CD8-positive, alpha-beta memory T cell (primary cell): ENCODE results near the gene GABARAPL1. TPM values are rescaled to one million over a fixed set of nuclear protein-coding genes. Genes with fewer than 3 reads are reported as not detected.

Experiments used
- CTCF ChIA-PET: fragments of 350-600 bp; sonication (Branson Sonifier 250); formaldehyde crosslinking; loops from one replicate; lab custom pipeline; 2021; ENCODE audit warnings: antibody characterized with exemption; lab: Charles Lee
- POLR2A ChIA-PET: fragments of 350-600 bp; sonication (Branson Sonifier 250); formaldehyde crosslinking; loops from one replicate; lab custom pipeline; 2021; ENCODE audit warnings: antibody characterized with exemption; lab: Charles Lee
- DNase-seq, 5 donors: peaks; one replicate each; pipeline versions ENCODE4 v3.0.0 to v3.0.0-alpha.2; 2020 to 2022; ENCODE audit warnings: mixed read lengths in 1 of 5
- H3K27ac ChIP-seq: one replicate; pipeline ENCODE4 v1.7.0; 2013; ENCODE audit warnings: low read depth, mild to moderate bottlenecking, low read length, moderate library complexity
- H3K27me3 ChIP-seq: 2 replicates; pipeline ENCODE4 v1.7.0; 2013; ENCODE audit warnings: low read length, mild to moderate bottlenecking; ENCODE audit not compliant: insufficient read depth, poor library complexity, severe bottlenecking
- H3K36me3 ChIP-seq: 2 replicates; pipeline ENCODE4 v1.7.0; 2013; ENCODE audit warnings: mild to moderate bottlenecking, low read length, moderate library complexity; ENCODE audit not compliant: insufficient read depth
- H3K4me1 ChIP-seq: 2 replicates; pipeline ENCODE4 v1.7.0; 2013; ENCODE audit warnings: mild to moderate bottlenecking, low read length, moderate library complexity; ENCODE audit not compliant: insufficient read depth
- H3K4me3 ChIP-seq: 2 replicates; pipeline ENCODE4 v1.7.0; 2013; ENCODE audit warnings: mild to moderate bottlenecking, low read length
- H3K9me3 ChIP-seq: 2 replicates; pipeline ENCODE4 v1.7.0; 2013; ENCODE audit warnings: mild to moderate bottlenecking, low read length
- H3K27ac Mint-ChIP-seq, 8 donors: one replicate each; pipeline ENCODE4 v1.8.0; 2020 to 2021; ENCODE audit warnings: mixed read lengths in 8 of 8, mild to moderate bottlenecking in 6 of 8, inconsistent platforms in 3 of 8, moderate library complexity in 3 of 8
- H3K27me3 Mint-ChIP-seq, 2 donors: one replicate each; pipeline ENCODE4 v1.8.0; 2020 to 2021; ENCODE audit warnings: mixed read lengths in 2 of 2, mild to moderate bottlenecking in 1 of 2, moderate library complexity in 1 of 2
- H3K36me3 Mint-ChIP-seq, 3 donors: one replicate each; pipeline ENCODE4 v1.8.0; 2020 to 2021; ENCODE audit warnings: mixed read lengths in 3 of 3, inconsistent platforms in 1 of 3, mild to moderate bottlenecking in 1 of 3
- H3K4me1 Mint-ChIP-seq, 3 donors: one replicate each; pipeline ENCODE4 v1.8.0; 2020 to 2021; ENCODE audit warnings: mixed read lengths in 3 of 3, inconsistent platforms in 1 of 3, mild to moderate bottlenecking in 1 of 3
- H3K4me3 Mint-ChIP-seq, 7 donors: one replicate each; pipeline ENCODE4 v1.8.0; 2020 to 2021; ENCODE audit warnings: mixed read lengths in 7 of 7, mild to moderate bottlenecking in 6 of 7, moderate library complexity in 4 of 7, inconsistent platforms in 2 of 7
- H3K9me3 Mint-ChIP-seq, 5 donors: one replicate each; pipeline ENCODE4 v1.8.0; 2020 to 2022; ENCODE audit warnings: mixed read lengths in 5 of 5, mild to moderate bottlenecking in 3 of 5, moderate library complexity in 2 of 5, inconsistent platforms in 1 of 5
- polyA plus RNA-seq: library from polyadenylated mRNA; unstranded; fragments of 300-500 nt; fragmentation: Illumina TruSeq; gene quantifications from one replicate; pipeline ENCODE4 v1.2.3, GENCODE V29; 2021
- total RNA-seq, 2 experiments: library from RNA; stranded (reverse); gene quantifications; one replicate each; pipeline ENCODE4 v1.2.3, GENCODE V29; 2021

The GABARAPL1 gene
- total RNA-seq (10 to 100 TPM; 25.0 to 26.6 TPM), polyA plus RNA-seq (40.5 TPM)

GRCh38 chr12:10212739-10213131, at the start of gene GABARAPL1:
Gene GABARAPL1 (plus strand): TSS chr12:10212877. CDS start chr12:10213130, 253 bp downstream.
- H3K9me3 ChIP-seq: no peaks in the 10 kb centered on the region
- Mint-ChIP-seq H3K4me1 (peaks cover 32 to 38% (median 35%) of the 10 kb centered on the region in 3 donors), H3K36me3 (peaks cover 0 to 38% (median 0%) of the 10 kb centered on the region in 3 donors), H3K27me3 (peaks cover 0 to 8% of the 10 kb centered on the region in 2 donors), H3K27ac (peak within 1 kb of the TSS; percentile 96 to 99 (median 98)), H3K9me3 (peaks cover 0 to 1% (median 0%) of the 10 kb centered on the region in 5 donors), H3K4me3 (peak within 1 kb of the TSS; percentile 89 to 97 (median 95))
- H3K27ac ChIP-seq: peak within 1 kb of the TSS; percentile 99
- ChIA-PET POLR2A (interaction anchor here (0.6 to 1.8 kb wide), 12 partner anchors 52 to 1333 kb away, joined by 3 to 7 read pairs (median 4); partner anchors contain the start of genes CD69 and KLRC4), CTCF (interaction anchor here (0.6 to 1.5 kb wide), 7 partner anchors 21 to 462 kb away, joined by 3 to 4 read pairs (median 3); no protein-coding TSS in a partner anchor)
- peak within 1 kb of the TSS; percentile 56 for H3K4me3 ChIP-seq
- H3K36me3 ChIP-seq: no peaks in the 10 kb centered on the region
- DNase-seq: peak; percentile 79 to 91 (median 84)
- no peaks in the 10 kb centered on the region for H3K27me3 ChIP-seq
- peaks cover 20% of the 10 kb centered on the region for H3K4me1 ChIP-seq

- Mint-ChIP-seq H3K27ac (no peak overlapping the region), H3K9me3 (no peaks in the 10 kb centered on the region), H3K4me1 (no peaks in the 10 kb centered on the region), H3K36me3 (no peaks in the 10 kb centered on the region), H3K27me3 (peaks cover 0 to 12% of the 10 kb centered on the region in 2 donors), H3K4me3 (no peak overlapping the region)
- no peak for DNase-seq
- Histone ChIP-seq H3K9me3 (no peaks in the 10 kb centered on the region), H3K27ac (no peak overlapping the region), H3K36me3 (no peaks in the 10 kb centered on the region), H3K4me3 (no peak overlapping the region), H3K27me3 (no peaks in the 10 kb centered on the region), H3K4me1 (no peaks in the 10 kb centered on the region)
- ChIA-PET POLR2A (no interaction called here), CTCF (no interaction called here)
These were observed 49.6 kb upstream of the GABARAPL1 start for GRCh38 chr12:10163084-10163483.

GRCh38 chr12:10165421-10165820, 47.3 kb upstream of the GABARAPL1 start:
- no peak for DNase-seq
- H3K4me3 Mint-ChIP-seq: no peak overlapping the region
- no peaks in the 10 kb centered on the region for H3K27me3 ChIP-seq
- no peak overlapping the region for H3K27ac ChIP-seq
- H3K36me3 Mint-ChIP-seq: no peaks in the 10 kb centered on the region
- POLR2A ChIA-PET: no interaction called here
- H3K27ac Mint-ChIP-seq: no peak overlapping the region
- H3K4me3 ChIP-seq: no peak overlapping the region
- CTCF ChIA-PET: interaction anchor here (1.7 kb wide), 1 partner anchor 13 kb away, joined by 3 read pairs; no protein-coding TSS in a partner anchor
- no peaks in the 10 kb centered on the region for H3K4me1 Mint-ChIP-seq
- H3K9me3 Mint-ChIP-seq: no peaks in the 10 kb centered on the region
- peaks cover 2 to 20% of the 10 kb centered on the region in 2 donors for H3K27me3 Mint-ChIP-seq
- H3K9me3 ChIP-seq: no peaks in the 10 kb centered on the region
- no peaks in the 10 kb centered on the region for H3K4me1 ChIP-seq
- no peaks in the 10 kb centered on the region for H3K36me3 ChIP-seq

- ChIA-PET POLR2A (no interaction called here), CTCF (no interaction called here)
- H3K4me1 Mint-ChIP-seq: no peaks in the 10 kb centered on the region
- Histone ChIP-seq H3K36me3 (no peaks in the 10 kb centered on the region), H3K4me3 (no peak overlapping the region), H3K27ac (no peak overlapping the region), H3K9me3 (no peaks in the 10 kb centered on the region), H3K4me1 (no peaks in the 10 kb centered on the region), H3K27me3 (no peaks in the 10 kb centered on the region)
- H3K27me3 Mint-ChIP-seq: peaks cover 9 to 38% of the 10 kb centered on the region in 2 donors
- H3K36me3 Mint-ChIP-seq: no peaks in the 10 kb centered on the region
- no peak for DNase-seq
- H3K9me3 Mint-ChIP-seq: no peaks in the 10 kb centered on the region
- no peak overlapping the region for H3K27ac Mint-ChIP-seq
- no peak overlapping the region for H3K4me3 Mint-ChIP-seq
These were observed 45.1 kb upstream of the GABARAPL1 start for GRCh38 chr12:10167599-10167998.

- Mint-ChIP-seq H3K4me3 (no peak overlapping the region), H3K27me3 (peaks cover 9 to 44% of the 10 kb centered on the region in 2 donors), H3K4me1 (no peaks in the 10 kb centered on the region), H3K36me3 (no peaks in the 10 kb centered on the region), H3K27ac (no peak overlapping the region), H3K9me3 (no peaks in the 10 kb centered on the region)
- Histone ChIP-seq H3K27me3 (no peaks in the 10 kb centered on the region), H3K4me3 (no peak overlapping the region), H3K27ac (no peak overlapping the region), H3K9me3 (no peaks in the 10 kb centered on the region), H3K4me1 (no peaks in the 10 kb centered on the region), H3K36me3 (no peaks in the 10 kb centered on the region)
- ChIA-PET CTCF (interaction anchor here (0.8 to 1.4 kb wide), 2 partner anchors 12 to 16 kb away, joined by 3 read pairs; no protein-coding TSS in a partner anchor), POLR2A (interaction anchor here (0.6 kb wide), 1 partner anchor 228 kb away, joined by 3 read pairs; no protein-coding TSS in a partner anchor)
- no peak for DNase-seq
These were observed 43.6 kb upstream of the GABARAPL1 start for GRCh38 chr12:10169104-10169503.

GRCh38 chr12:10170216-10170615, 42.5 kb upstream of the GABARAPL1 start:
- Histone ChIP-seq H3K27ac (no peak overlapping the region), H3K27me3 (no peaks in the 10 kb centered on the region), H3K9me3 (no peaks in the 10 kb centered on the region), H3K4me3 (no peak overlapping the region), H3K36me3 (no peaks in the 10 kb centered on the region), H3K4me1 (no peaks in the 10 kb centered on the region)
- Mint-ChIP-seq H3K4me3 (no peak overlapping the region), H3K9me3 (no peaks in the 10 kb centered on the region), H3K4me1 (no peaks in the 10 kb centered on the region), H3K27me3 (peaks cover 9 to 43% of the 10 kb centered on the region in 2 donors), H3K27ac (no peak overlapping the region), H3K36me3 (no peaks in the 10 kb centered on the region)
- CTCF ChIA-PET: interaction anchor here (1.4 kb wide), 2 partner anchors 15 to 17 kb away, joined by 3 to 4 read pairs; no protein-coding TSS in a partner anchor
- POLR2A ChIA-PET: no interaction called here
- no peak for DNase-seq

GRCh38 chr12:10171973-10172728, 40.5 kb upstream of the GABARAPL1 start, which contains the start of gene OLR1:
Gene OLR1 (minus strand): TSS chr12:10172132. CDS start chr12:10172077, 55 bp downstream.
- POLR2A ChIA-PET: no interaction called here
- no peaks in the 10 kb centered on the region for H3K36me3 ChIP-seq

More at GRCh38 chr12:10171973-10172728, 40.5 kb upstream of the GABARAPL1 start, which contains the start of gene OLR1:
- Histone ChIP-seq H3K27ac (no peak within 1 kb of the TSS), H3K27me3 (no peaks in the 10 kb centered on the region), H3K4me1 (no peaks in the 10 kb centered on the region), H3K4me3 (no peak within 1 kb of the TSS), H3K9me3 (no peaks in the 10 kb centered on the region)
- H3K4me3 Mint-ChIP-seq: no peak within 1 kb of the TSS
- H3K4me1 Mint-ChIP-seq: no peaks in the 10 kb centered on the region
- peaks cover 12 to 46% of the 10 kb centered on the region in 2 donors for H3K27me3 Mint-ChIP-seq
- CTCF ChIA-PET: no interaction called here
- H3K9me3 Mint-ChIP-seq: no peaks in the 10 kb centered on the region
- no peaks in the 10 kb centered on the region for H3K36me3 Mint-ChIP-seq
- DNase-seq: no peak
- H3K27ac Mint-ChIP-seq: no peak within 1 kb of the TSS
